CD4-positive, alpha-beta T cell treated with Interleukin-17A for 4 hours (primary cell): ENCODE data around the gene CREBBP.
"Not testable (repeated sequence)": the region's sequence is repeated elsewhere in the genome, so short reads cannot be mapped to it uniquely, and the experiment has no call there.

Experiments used
- DNase-seq: peaks from one replicate; pipeline ENCODE4 v3.0.0-alpha.2; 2020; ENCODE audit warnings: mixed read lengths

Gene CREBBP

GRCh38 chr16:3880623-3881498 lies at the start of gene CREBBP:
Gene CREBBP, minus strand, starts transcription at chr16:3880713. Its CDS starts 797 bp downstream, at chr16:3879916.
- DNase-seq: peak; percentile 89

- not testable (repeated sequence) for DNase-seq
Measured at GRCh38 chr16:3927147-3927546, 46.6 kb upstream of the CREBBP start.

DNA sequence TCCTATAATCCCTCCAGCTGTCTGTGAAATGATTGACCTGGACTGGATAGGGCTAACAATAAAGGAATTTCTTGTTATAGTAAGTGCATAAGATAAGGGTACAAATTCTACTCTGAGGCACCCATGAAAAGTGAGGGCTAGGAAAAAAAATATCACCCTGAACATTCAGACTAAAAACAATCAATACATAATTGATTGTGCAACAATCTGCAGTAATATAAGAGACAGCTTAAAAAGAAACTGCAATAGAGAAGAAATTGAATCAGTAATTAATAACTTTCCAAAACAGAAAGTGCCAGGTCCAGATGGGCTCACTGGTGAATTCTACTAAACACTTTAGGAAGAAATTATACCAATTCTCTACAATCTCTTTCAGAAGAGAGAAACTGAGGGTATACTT lies 44.2 kb upstream of the CREBBP start:
- no peak for DNase-seq

- DNase-seq: no peak
Measured at GRCh38 chr16:3922241-3922640, 41.7 kb upstream of the CREBBP start.

DNA sequence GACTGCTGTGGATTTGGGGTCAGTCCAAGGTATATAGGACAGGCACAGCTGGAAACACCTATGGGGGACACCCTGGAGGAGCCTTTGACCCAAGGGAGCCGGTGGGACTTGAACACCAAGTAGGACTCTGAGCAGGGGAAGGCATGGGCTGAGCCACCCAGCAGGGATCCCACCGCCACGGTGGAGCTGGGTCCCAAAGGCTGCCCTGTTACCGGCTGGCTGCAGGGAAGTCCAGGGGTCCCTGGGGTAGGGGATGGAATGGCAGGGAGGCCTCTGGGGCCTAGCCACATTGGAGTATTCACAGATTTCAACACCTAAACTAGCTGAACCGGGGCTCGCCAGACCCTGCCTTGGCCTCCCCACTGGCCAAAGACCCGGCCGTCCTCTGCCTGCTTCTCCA lies 39.7 kb upstream of the CREBBP start:
- DNase-seq: no peak

GRCh38 chr16:3919413-3919812 lies 38.9 kb upstream of the CREBBP start:
- DNase-seq: no peak

- no peak for DNase-seq
Measured at GRCh38 chr16:3915426-3916260, 35.1 kb upstream of the CREBBP start.

DNA sequence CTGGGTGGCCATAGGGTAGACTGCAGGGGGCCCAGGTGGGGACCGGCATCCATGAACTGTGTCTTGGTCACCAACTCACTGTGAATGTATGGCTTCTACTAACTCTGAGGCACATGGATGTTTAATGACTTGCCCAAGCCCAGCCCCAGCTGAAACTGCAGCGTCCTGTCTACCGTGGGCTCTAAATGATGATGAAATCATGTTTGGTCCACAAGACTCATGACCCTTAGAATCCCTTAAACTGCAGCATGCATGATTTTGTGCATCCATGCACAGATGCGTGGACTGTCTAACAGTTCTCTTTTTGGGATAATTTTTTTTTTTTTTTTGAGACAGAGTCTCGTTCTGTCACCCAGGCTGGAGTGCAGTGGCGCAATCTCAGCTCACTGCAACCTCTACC lies 32.4 kb upstream of the CREBBP start:
- DNase-seq: no peak

DNA sequence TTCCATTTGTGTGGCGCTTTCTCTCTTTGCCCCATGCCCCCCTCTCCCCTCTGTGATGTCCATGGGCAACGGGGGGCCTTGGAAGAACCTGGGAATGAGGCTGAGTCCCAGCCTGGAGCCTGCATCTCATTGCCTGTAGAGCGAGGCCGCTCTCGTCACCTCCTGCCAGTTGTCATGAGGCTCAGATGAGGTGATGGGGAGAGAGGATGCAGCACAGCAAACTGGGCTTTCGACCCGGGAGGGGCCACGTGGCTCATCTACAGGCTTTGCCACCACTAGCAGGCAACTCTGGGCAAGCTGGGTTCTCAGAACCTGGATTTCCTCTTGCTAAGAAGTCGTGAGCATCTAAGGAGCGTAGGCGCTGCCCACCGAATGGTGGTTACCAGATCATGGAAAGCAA lies 31.9 kb upstream of the CREBBP start:
- DNase-seq: no peak

DNA sequence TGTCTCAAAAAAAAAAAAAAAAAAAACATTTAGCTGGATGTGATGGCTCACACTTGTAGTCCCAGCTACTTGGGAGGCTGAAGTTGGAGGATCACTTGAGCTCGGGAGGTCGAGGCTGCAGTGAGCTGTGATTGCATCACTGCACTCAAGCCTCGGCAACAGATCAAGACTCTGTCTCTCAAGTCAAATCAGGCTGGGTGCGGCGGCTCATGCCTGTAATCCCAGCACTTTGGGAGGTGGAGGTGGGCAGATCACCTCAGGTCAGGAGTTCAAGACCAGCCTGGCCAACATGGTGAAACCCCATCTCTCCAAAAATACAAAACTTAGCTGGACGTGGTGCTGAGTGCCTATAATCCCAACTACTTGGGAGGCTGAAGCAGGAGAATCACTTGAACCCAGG lies 31.2 kb upstream of the CREBBP start:
- not testable (repeated sequence) for DNase-seq

DNA sequence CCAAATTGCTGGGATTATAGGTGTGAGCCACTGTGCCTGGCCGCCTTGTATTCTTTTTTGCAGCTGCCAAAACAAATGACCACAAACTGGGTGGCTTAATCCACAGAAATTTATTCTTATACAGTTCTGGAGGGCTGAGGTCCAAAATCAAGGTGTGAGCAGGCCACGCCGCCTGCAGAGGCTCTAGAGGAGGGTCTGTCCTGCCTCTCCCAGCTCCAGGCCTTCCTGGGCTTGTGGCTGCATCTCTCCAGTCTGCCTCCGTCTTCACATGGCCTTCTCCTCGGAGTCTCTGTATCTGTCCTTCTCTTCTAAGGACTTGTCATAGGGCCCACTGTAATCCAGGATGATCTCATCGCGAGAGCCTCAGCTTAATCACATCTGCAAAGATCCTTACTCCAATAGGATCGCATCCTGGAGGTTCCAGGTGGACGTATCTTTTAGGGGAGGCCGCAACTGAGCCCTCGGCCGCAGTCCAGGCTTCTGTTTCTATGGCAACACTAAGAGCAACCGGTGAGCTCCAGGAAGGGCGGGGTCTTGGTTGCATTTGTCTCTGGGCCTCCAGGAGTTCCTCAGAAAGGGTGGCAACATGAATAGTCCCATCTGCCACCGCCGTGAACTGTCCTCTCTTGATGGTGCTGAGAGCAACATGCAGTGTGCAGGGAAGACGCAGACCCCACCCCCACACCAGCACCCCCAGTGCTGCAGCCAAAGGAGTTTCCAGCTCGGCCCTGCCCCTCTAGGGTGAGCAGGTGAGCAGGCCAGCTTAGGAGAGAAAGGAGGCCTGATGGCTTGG lies 29.5 kb upstream of the CREBBP start:
- no peak for DNase-seq

DNA sequence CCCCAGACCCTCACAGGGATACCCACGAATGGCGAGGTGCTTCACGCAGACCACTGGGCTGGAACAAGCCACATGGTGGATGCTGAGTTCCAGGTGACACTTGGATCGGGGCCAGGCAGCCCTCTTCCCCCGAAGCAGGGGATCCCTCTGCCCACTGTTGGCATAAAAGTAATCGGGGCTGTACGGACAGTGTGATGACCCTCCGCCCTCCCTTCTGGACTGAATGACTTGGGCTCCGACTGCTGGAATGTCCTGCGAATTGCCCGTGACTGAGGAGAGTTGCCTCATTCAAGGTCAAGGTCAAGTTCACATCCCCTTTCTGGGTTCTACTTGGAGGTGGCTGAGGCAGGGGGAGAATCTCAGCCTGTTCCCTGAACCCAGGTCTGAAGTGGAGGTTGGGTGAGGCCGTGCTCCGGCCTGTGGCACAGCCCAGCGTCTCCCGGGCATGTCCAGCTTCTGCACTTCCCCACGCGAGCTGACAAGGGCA lies 28.5 kb upstream of the CREBBP start:
- DNase-seq: no peak

DNA sequence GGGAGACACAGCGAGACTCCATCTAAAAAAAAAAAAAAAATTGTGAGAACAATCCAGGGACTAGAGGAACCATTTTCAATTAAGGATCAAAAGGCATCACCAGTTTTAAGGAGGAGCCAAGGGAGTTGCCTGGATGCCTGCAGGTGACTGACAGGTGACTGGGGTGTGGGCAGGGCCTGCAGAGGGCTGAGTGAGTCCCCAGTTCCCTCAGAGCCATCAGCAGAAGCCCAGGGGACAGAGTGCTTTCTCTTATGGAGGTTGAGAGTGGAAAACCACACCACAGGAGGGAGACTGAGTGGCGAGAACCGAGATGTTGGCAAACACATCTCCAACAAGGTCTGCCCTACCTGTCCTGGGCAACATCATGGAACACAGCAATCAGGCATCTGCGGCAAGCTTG lies 27.1 kb upstream of the CREBBP start:
- DNase-seq: no peak

GRCh38 chr16:3906363-3906762 lies 25.9 kb upstream of the CREBBP start:
- DNase-seq: no peak

DNA sequence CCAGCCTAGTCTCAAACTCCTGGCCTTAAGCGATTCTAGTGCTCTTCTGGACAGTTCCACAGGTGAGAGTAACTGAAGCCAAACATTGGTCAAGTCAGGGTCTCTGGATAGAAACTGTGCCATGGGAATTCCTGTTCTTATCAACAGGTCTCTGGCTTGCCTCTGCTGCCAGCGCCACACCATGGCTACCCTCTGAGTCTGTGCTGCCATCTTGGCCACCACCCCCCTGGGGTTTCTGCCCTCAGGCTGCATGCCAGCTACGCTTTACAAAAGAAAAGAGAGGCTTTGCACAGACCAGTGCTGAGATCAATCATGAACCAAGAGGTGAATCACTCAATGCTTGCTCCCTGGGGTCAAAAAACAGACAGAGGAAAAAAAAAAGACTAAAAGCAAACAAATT lies 24.4 kb upstream of the CREBBP start:
- DNase-seq: no peak

DNA sequence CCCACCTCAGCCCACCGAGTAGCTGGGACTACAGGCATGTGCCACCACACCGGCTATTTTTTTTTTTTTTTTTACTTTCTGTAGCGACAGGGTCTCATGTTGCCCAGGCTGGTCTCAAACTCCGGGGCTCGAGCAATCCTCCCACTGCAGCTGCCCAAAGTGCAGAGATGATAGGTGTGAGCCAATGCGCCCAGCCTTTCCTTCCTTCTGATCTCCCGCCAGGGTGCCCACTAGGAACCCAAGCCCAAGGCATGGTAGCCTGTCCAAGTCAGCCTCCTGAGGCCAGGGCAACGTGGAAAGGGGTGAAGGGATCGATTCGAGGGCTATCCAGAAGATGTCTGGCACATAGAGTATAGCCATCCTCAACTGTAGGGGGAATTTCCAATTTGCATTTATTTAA lies 9.6 kb upstream of the CREBBP start:
- DNase-seq: no peak

GRCh38 chr16:3889059-3889458 lies 8.5 kb upstream of the CREBBP start:
- no peak for DNase-seq

DNA sequence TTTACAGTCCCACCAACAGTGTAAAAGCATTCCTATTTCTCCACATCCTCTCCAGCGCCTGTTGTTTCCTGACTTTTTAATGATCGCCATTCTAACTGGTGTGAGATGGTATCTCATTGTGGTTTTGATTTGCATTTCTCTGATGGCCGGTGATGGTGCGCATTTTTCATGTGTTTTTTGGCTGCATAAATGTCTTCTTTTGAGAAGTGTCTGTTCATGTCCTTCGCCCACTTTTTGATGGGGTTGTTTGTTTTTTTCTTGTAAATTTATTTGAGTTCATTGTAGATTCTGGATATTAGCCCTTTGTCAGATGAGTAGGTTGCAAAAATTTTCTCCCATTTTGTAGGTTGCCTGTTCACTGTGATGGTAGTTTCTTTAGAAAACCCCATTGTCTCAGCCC lies 5.5 kb upstream of the CREBBP start:
- not testable (repeated sequence) for DNase-seq

DNA sequence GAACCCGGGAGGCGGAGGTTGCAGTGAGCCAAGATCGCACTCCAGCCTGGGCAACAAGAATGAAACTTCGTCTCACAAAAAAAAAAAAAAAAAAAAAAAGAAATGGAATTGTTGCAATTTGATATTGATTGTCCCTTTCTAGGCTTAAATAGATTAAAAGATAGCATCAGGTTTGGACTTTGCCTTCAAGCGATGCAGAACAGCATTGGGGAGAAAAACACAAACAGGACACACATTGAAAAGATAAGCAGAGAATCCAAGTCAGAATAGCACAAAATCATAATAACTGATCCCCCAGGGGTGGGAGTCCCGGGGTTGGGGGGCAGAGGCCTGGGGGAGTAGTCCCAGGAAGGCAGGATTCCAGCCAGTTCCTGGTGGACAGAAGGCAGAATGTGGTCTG lies 3.9 kb upstream of the CREBBP start:
- DNase-seq: no peak

DNA sequence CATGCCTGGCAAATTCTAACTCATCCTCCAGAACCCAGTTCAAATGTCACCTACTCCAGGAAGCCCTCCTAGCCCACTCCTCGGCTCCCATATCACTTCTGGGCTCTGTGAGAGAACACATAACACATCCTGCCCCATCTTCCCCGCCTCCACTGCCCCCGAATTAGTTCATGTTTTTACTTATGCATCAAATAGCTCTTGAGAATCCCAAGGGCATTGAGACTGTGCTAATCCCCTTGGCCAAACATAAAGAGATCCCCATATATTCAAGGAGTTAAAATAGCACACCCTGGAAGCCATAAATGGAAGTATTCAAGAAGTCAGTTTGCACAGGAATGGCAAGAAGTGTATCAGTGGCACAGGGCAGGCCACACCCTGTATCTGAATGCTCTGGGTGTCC lies 2.0 kb upstream of the CREBBP start:
- DNase-seq: no peak

- DNase-seq: no peak
Measured at GRCh38 chr16:3881499-3881990, 1.0 kb upstream of the CREBBP start.

DNA sequence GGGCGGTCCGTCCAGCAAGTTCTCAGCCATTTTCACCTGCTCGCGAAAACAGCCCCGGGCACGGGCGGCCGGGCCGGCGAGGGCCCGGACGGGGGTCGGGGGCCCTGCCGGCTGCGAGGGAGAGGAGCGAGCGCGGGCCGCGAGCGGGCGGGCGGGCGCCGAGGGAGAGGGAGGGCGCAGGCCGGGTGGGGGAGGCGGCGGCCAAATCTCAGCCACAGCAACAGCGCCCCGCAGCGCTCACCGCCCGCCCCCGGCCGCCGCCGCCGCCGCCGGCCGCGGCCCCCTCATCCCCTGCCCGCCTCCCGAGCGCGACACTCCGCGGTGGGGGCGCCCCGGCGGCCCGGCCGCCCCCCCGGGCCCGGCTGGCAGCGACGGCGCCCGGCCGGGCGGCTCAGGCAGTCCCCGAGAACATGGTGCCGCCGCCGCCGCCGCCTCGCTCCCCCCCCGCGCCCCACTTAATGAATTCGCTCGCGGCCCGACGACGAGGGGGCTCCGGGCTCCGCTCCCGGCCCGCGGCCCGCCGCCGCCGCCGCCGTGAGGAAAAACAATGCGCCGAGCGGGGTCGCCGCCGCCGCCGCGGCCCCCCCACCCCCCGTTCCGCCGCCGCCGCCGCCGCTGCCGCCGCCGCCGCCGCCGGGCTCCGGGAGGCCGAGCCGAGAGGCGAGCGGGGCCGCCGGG lies 487 bp downstream of the CREBBP start:
- DNase-seq: peak; percentile 82
